ENCODE measurements around the gene SEPTIN1. TPM values are rescaled to one million over a fixed set of nuclear protein-coding genes. Genes with fewer than 3 reads are reported as not detected.

SEPTIN1 gene
- total and polyA plus RNA-seq, 12 donors: 0.11 to 19.8 (median 2.8) TPM; not detected in 1

DNA sequence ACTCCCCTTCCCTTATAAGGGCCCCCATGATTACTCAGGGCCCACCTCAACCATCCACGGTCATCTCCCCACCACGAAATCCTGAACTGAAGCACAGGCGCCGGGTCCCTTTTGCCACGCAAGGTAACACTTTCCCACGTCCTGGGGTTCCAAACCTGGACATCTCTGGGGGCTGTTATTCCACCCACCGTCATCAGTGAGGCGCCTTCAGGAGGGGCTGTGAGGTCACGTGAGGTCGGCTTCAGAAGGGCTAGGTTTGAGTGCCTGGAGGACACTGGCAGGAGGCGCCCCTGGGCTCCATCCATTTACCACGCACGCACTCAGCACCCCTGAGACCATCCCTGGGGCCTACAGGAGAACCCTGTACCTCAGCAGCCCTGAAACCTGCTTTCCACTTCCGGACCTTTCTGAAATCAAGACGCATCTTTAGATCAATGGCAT, 31.3 kb downstream of the SEPTIN1 start:
- intact Hi-C loops (cut with DNase I): no loop called here
- peak in 1 of 7 donors; percentile 29 for DNase-seq
- H3K27ac ChIP-seq: peak overlapping the region in 2 of 5 donors; percentile 98

DNA sequence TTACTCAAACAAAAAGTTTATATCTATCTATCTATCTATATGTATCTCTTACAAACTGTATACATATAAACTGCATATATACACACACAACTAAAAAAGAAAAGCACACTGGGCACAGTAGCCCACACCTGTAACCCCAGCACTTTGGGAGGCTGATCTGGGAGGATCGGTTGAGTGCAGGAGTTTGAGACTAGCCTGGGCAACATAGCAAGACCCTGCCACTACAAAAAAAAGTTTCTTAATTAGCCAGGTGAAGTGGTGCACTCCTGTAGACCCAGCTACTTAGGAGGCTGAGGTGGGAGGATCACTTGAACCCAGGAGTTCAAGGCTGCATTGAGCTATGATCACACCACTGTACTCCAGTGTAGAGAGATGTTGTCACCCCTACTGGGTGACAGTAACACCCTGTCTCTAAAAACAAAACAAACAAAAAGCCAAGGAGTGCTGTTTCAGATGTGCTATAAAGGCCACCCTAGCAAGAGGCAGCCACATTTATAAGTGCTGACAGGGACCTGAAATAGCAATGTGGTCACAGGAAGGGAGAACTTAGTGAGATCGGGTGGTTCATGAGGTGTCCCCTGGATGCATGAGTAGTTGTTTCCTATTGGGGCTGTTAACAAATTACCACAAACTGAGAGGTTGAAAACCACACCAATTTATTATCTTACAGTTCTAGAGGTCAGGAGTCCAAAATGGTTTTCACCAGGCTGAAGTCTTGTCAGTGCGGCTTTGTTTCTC, 32.1 kb downstream of the SEPTIN1 start:
- no peak overlapping the region for H3K4me3 ChIP-seq
- WGBS, 4 donors: 83 to 86% (median 84%) methylated on average over 3 of the region's 3 CpGs
- peaks cover 0 to 35% of the 10 kb centered on the region in 2 donors for H3K36me3 ChIP-seq (replicated peaks in 1 of 2)
- intact Hi-C loops (cut with DNase I): no loop called here
- peaks cover 27 to 28% of the 10 kb centered on the region in 2 donors for H3K4me1 ChIP-seq (replicated peaks in 1 of 2)
- no peaks in the 10 kb centered on the region for H3K9me3 ChIP-seq (replicated peaks in 1 of 3)
- TF ChIP-seq, protein P1, sequence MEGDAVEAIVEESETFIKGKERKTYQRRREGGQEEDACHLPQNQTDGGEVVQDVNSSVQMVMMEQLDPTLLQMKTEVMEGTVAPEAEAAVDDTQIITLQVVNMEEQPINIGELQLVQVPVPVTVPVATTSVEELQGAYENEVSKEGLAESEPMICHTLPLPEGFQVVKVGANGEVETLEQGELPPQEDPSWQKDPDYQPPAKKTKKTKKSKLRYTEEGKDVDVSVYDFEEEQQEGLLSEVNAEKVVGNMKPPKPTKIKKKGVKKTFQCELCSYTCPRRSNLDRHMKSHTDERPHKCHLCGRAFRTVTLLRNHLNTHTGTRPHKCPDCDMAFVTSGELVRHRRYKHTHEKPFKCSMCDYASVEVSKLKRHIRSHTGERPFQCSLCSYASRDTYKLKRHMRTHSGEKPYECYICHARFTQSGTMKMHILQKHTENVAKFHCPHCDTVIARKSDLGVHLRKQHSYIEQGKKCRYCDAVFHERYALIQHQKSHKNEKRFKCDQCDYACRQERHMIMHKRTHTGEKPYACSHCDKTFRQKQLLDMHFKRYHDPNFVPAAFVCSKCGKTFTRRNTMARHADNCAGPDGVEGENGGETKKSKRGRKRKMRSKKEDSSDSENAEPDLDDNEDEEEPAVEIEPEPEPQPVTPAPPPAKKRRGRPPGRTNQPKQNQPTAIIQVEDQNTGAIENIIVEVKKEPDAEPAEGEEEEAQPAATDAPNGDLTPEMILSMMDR (IDR thresholded peaks at IDR 0.05): no peak
- no peak for TF ChIP-seq POLR2A (IDR thresholded peaks at IDR 0.05)
- H3K27me3 ChIP-seq: no peaks in the 10 kb centered on the region
- H3K27ac ChIP-seq: no peak overlapping the region
- peak in 2 of 7 donors; percentile 12 to 29 for DNase-seq

More for the DNA sequence above, 31.3 kb downstream of the SEPTIN1 start:
- Histone ChIP-seq H3K4me1 (replicated peaks in 1 of 2) (peaks cover 31 to 33% of the 10 kb centered on the region in 2 donors), H3K36me3 (replicated peaks in 1 of 2) (peaks cover 0 to 35% of the 10 kb centered on the region in 2 donors), H3K4me3 (no peak overlapping the region), H3K9me3 (replicated peaks in 1 of 3) (no peaks in the 10 kb centered on the region), H3K27me3 (no peaks in the 10 kb centered on the region)
- 87 to 90% (median 89%) methylated on average over 15 of the region's 15 CpGs for WGBS, 4 donors
- TF ChIP-seq, protein P1 (IDR thresholded peaks at IDR 0.05): no peak
- no peak for TF ChIP-seq POLR2A (IDR thresholded peaks at IDR 0.05)

- no peak for TF ChIP-seq POLR2A (IDR thresholded peaks at IDR 0.05)
- TF ChIP-seq, protein P1 (IDR thresholded peaks at IDR 0.05): no peak
- 80 to 88% (median 83%) methylated on average over 3 of the region's 3 CpGs for WGBS, 4 donors
- no peaks in the 10 kb centered on the region for H3K27me3 ChIP-seq
- peaks cover 27 to 28% of the 10 kb centered on the region in 2 donors for H3K4me1 ChIP-seq (replicated peaks in 1 of 2)
- H3K4me3 ChIP-seq: no peak overlapping the region
- H3K27ac ChIP-seq: no peak overlapping the region
- H3K9me3 ChIP-seq (replicated peaks in 1 of 3): no peaks in the 10 kb centered on the region
- peaks cover 0 to 35% of the 10 kb centered on the region in 2 donors for H3K36me3 ChIP-seq (replicated peaks in 1 of 2)
- peak in 2 of 7 donors; percentile 18 to 36 for DNase-seq
- intact Hi-C loops (cut with DNase I): no loop called here
Measured at GRCh38 chr16:30349675-30350074, 32.7 kb downstream of the SEPTIN1 start.

DNA sequence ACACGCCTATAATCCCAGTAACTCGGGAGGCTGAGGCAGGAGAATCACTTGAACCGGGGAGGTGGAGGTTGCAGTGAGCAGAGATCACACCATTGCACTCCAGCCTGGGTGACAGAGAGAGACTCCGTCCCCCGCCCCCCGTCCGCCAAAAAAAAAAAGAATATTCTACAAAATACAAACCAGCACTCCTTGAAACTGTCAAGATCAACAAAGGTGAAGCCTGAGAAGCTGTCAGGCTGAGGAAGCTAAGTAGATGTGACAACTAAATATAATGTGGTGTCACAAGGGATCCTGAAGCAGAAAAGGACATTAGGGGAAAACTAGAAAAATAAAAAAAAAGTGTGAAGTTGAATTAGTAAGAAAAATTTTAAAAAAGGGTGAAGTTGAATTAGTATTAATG, 33.4 kb downstream of the SEPTIN1 start:
- Histone ChIP-seq H3K4me3 (no peak overlapping the region), H3K36me3 (replicated peaks in 1 of 2) (peaks cover 0 to 35% of the 10 kb centered on the region in 2 donors), H3K27me3 (no peaks in the 10 kb centered on the region), H3K9me3 (replicated peaks in 1 of 3) (no peaks in the 10 kb centered on the region), H3K27ac (no peak overlapping the region), H3K4me1 (replicated peaks in 1 of 2) (peaks cover 21 to 23% of the 10 kb centered on the region in 2 donors)
- DNase-seq: peak in 1 of 7 donors; percentile 8
- TF ChIP-seq, protein P1 (IDR thresholded peaks at IDR 0.05): no peak
- no peak for TF ChIP-seq POLR2A (IDR thresholded peaks at IDR 0.05)
- intact Hi-C loops (cut with DNase I): no loop called here
- 87 to 94% (median 92%) methylated on average over 7 of the region's 7 CpGs for WGBS, 4 donors
